Epithelial cell of proximal tubule (primary cell): ENCODE measurements around the gene HOGA1. TPM values are rescaled to one million over a fixed set of nuclear protein-coding genes. Genes with fewer than 3 reads are reported as not detected.

Source experiments
- DNase-seq: peaks from one replicate; pipeline ENCODE4 v3.0.0-alpha.2; 2011; ENCODE audit warnings: low read depth
- H3K4me3 ChIP-seq: 2 replicates; pipeline ENCODE4 v1.5.1; 2011; ENCODE audit warnings: low read depth, mild to moderate bottlenecking, low read length
- total RNA-seq: library from RNA; depleted of rRNA; stranded (reverse); fragments of >200 nt; gene quantifications from 2 replicates; pipeline ENCODE4 v1.2.3, GENCODE V29; 2015
- TF ChIP-seq, protein P1 (sequence below): conservative IDR thresholded peaks from 2 replicates; pipeline ENCODE4 v1.5.1; 2012; ENCODE audit warnings: low read depth, mild to moderate bottlenecking, low read length

Gene HOGA1
- total RNA-seq, 1 donor from 2014 or later = 10.8 TPM

DNA sequence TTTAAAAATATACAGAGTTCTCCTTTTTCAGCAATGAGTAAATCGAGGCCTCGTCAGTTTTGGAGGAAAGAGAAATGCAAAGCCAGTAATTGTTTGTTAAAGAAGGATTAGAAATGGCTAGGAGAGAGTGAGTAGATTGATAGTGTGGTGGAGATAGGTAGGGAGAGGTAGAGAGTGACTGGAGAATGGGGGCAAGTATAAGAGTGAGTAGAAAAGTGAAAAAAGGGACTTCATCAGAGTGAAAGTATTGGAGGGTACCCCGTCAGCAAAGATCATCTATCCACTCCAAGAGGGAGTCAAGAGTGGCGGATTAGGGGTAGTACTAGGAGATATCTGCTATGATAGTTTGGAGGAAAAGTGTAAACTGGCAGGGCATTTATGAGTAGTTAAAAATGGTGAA, 20.9 kb upstream of the HOGA1 start:
- DNase-seq = no peak
- TF ChIP-seq, protein P1, sequence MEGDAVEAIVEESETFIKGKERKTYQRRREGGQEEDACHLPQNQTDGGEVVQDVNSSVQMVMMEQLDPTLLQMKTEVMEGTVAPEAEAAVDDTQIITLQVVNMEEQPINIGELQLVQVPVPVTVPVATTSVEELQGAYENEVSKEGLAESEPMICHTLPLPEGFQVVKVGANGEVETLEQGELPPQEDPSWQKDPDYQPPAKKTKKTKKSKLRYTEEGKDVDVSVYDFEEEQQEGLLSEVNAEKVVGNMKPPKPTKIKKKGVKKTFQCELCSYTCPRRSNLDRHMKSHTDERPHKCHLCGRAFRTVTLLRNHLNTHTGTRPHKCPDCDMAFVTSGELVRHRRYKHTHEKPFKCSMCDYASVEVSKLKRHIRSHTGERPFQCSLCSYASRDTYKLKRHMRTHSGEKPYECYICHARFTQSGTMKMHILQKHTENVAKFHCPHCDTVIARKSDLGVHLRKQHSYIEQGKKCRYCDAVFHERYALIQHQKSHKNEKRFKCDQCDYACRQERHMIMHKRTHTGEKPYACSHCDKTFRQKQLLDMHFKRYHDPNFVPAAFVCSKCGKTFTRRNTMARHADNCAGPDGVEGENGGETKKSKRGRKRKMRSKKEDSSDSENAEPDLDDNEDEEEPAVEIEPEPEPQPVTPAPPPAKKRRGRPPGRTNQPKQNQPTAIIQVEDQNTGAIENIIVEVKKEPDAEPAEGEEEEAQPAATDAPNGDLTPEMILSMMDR = no peak
- no peak overlapping the region for H3K4me3 ChIP-seq

DNA sequence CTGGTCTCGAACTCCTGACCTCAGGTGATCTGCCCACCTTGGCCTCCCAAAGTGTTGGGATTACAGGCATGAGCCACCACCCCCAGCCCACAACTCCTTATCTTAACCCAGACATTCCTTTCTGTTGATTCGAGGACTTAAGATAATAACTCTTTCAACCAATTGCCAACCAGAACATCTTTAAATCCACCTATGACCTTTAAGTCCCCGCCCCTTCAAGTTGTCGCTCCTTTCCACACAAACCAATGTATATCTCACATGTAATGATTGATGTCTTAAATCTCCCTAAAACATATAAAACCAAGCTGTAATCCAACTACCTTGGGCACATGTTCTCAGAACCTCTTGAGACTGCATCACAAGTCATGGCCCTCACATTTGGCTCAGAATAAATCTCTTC, 19.4 kb upstream of the HOGA1 start:
- DNase-seq = no peak
- no peak overlapping the region for H3K4me3 ChIP-seq
- TF ChIP-seq, protein P1 = no peak

DNA sequence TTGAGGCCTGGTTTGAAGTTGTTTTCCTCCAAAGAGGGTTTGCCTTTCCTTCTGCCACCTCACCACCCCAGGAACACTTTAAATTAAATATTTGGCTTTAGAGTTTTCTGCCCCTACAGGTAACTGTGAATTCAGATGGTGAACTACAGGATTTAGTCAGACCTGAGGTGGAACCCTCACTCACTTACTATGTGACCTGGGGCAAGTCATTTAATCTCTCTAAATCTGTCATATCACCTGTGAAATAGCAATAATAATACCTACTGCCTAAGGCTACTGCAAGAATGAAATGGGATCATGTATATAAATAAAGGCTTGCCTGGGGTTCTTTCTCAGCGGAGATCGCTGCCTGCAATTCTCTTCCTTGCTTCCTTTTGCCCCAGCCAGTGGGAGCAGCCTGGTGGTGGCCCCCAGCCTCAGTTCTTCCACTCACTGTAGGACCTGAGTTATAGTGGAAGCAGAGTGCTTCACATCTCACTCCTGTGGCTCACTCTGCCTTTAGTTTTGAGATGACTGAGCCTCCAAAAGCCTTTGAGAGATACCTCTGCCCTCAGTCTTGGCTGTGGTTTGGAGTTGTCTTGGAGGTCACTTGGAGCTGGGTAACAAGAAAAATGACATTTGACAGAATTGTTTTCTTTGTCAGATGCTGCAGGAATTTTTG, 17.7 kb upstream of the HOGA1 start:
- TF ChIP-seq, protein P1 = no peak
- DNase-seq = no peak
- H3K4me3 ChIP-seq = no peak overlapping the region

DNA sequence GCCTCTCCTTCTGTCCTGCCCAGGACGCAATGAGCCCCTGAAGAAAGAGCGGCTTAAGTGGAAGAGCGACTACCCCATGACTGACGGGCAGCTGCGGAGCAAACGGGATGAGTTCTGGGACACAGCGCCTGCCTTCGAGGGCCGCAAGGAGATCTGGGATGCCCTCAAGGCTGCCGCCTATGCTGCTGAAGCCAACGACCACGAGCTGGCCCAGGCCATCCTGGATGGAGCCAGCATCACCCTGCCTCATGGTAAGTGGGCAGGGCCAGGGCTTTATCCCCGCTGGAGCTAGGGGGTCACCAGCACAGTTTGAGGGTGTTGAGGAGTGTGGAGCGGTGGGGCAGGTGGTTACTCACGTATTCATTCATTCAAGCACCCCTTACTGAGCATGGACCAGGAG, 16.3 kb upstream of the HOGA1 start:
- no peak for DNase-seq
- no peak overlapping the region for H3K4me3 ChIP-seq
- TF ChIP-seq, protein P1 = no peak

DNA sequence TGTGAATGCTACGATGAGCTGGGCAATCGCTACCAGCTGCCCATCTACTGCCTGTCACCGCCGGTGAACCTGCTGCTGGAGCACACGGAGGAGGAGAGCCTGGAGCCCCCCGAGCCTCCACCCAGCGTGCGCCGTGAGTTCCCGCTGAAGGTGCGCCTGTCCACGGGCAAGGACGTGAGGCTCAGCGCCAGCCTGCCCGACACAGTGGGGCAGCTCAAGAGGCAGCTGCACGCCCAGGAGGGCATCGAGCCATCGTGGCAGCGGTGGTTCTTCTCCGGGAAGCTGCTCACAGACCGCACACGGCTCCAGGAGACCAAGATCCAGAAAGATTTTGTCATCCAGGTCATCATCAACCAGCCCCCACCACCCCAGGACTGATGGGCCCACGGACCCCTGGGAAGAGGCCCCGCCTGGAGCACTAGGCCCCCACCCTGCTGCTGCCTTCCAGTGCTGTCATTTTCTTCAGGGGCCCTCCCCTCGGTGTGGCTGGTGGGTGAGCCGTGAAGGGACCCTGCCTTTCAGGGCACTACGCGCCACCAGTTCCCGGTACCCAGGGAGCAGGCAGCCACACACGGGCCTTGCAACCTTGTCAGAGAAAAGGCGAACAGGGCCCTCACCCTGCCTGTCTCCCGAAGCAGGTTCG, 13.9 kb upstream of the HOGA1 start:
- no peak for DNase-seq
- H3K4me3 ChIP-seq = no peak overlapping the region
- TF ChIP-seq, protein P1 = no peak

DNA sequence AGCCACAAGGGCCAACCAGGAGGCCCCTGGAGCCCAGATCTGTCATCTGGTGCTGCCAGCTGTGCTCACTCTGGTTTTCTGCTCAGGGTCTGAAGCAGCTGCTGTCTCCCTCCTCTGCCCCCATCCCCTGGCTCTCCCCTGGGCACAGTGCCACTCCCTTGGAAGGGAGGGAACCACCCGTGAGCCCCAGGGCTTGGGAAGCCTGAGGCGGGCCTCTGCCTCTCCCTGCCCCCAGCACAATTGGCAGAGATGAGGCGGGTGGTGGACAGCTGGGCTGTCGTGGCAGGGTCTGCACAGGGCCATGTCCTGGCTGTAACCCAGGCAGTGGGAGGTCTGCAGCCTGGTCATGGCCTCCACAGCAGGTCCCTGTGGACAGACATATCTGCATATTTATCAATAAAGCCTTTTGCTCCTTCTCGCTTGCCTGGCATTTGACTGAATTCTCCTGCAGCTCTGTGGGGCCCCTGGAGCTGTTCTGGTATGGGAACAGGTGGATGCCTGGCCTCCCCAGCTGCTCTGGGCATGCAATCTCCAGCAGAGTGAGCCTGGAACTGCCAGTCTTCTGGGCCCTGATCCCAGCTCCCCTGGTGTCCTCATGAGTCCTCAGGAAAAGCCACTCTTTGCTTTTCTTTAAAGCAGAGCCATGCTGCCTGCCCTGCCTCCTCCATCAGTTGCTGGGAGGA, 13.3 kb upstream of the HOGA1 start:
- no peak overlapping the region for H3K4me3 ChIP-seq
- no peak for DNase-seq
- TF ChIP-seq, protein P1 = no peak
